A204.1 (cell line): Measurements from ENCODE around the gene PHKG2.
A peak's percentile ranks its signal among the peaks of the same experiment; 100 is the strongest.

Experiments used
- FAIRE-seq: peaks from 2 replicates; lab custom pipeline; 2012; peaks lifted over from hg19 to GRCh38; lab: Jason Lieb, UNC

The PHKG2 gene

GRCh38 chr16:30757316-30757715, 9.1 kb downstream of the PHKG2 start:
- FAIRE-seq = no peak

DNA sequence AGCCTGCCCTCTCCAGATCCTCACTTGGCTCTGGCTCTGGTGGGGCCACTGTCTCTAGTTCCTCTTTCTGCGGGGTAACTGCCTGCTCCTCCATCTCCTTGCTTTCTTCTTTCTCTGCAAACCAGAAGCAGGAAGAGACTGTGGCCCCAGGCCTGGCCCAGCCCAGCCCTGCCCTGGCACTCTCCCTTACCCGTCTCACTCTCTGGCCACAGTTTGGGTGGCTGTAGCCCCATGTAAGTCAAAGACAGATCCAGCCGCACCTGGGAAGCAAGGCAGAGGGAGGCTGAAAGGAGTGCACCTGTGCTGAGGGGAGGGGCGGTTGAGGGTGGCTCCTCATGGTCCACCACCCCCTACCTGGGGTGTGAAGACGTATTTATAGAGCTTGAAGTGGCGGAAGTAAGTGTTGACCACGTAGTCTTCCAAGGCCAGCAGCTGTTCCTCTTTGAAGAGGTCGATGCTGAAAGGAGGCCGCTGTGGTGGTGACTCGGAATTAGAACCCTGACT, 10.8 kb downstream of the PHKG2 start:
- FAIRE-seq = no peak

DNA sequence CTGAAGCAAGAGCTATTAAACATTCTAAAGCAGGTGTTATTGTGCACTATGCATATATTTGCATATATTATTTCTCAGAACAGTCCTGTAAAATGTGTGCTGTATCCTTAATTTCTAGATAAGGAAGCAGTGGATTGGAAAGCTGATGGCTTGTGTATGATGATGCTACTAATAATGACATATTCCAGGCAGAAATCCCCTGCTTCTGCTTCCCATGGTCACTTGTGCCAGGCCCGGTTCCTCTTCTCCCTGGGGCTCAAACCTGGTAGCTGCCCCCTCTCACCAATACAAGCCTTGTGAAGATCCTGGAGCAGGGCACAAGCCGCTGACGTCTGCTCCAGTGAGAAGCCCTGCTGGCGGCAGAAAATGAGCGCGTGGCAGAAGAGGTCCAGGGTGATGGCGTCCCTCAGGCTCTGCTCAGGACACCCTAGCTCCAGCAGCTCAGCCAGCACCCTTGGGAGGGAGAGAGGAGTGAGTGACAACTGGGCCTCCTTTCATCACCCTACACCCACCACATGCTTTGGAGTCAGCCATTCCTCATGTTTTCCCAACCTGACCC, 11.9 kb downstream of the PHKG2 start:
- no peak for FAIRE-seq

GRCh38 chr16:30760577-30761426, 12.6 kb downstream of the PHKG2 start:
- no peak for FAIRE-seq

- FAIRE-seq = no peak
Measured at GRCh38 chr16:30761427-30761927, 13.3 kb downstream of the PHKG2 start.

- FAIRE-seq = peak; percentile 98
Measured at GRCh38 chr16:30761928-30762902, 14.0 kb downstream of the PHKG2 start, which contains the start of the genes CFAP119 and RNF40. TSS of gene CFAP119 (minus strand) at chr16:30762062. CDS start at chr16:30761748, 314 bp downstream. TSS of gene RNF40 (plus strand) at chr16:30762322. CDS start at chr16:30762546, 224 bp downstream.

DNA sequence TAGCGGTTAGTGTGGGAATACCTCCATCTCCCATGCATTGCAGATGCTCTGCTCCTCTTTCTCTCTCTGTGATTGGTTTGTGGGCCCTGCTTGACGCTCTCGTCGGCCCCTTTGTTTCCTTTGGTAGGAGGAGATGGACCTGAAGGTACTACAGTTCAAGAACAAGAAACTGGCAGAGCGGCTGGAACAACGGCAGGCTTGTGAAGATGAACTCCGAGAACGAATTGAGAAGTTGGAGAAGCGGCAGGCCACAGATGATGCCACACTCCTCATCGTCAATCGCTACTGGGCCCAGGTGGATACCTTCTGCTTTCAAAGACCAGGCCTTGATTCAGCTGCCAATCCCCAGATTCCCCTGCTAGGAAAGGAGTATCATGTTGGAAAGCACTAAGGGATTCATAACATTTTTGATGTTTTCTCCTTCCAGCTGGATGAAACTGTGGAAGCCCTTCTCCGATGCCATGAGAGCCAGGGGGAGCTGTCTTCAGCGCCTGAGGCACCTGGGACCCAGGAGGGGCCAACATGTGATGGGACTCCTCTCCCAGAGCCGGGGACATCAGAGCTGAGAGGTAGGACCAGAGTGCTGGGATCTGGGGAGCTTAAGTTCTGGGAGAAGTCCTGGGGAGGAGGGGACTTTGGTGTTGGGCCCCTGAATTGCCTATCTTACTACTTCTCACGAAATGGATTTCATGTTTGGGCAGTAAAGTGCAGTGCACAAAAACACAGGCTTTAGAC, 14.9 kb downstream of the PHKG2 start:
- no peak for FAIRE-seq

- no peak for FAIRE-seq
Measured at GRCh38 chr16:30764086-30764485, 15.9 kb downstream of the PHKG2 start.

GRCh38 chr16:30764816-30765465, 16.7 kb downstream of the PHKG2 start:
- no peak for FAIRE-seq

GRCh38 chr16:30766206-30766932, 18.1 kb downstream of the PHKG2 start:
- FAIRE-seq = no peak

- FAIRE-seq = no peak
Measured at GRCh38 chr16:30766933-30767284, 18.7 kb downstream of the PHKG2 start.

- FAIRE-seq = no peak
Measured at GRCh38 chr16:30767767-30768465, 19.7 kb downstream of the PHKG2 start.

GRCh38 chr16:30768583-30769181, 20.5 kb downstream of the PHKG2 start:
- FAIRE-seq = no peak

GRCh38 chr16:30769379-30770089, 21.3 kb downstream of the PHKG2 start:
- FAIRE-seq = no peak

DNA sequence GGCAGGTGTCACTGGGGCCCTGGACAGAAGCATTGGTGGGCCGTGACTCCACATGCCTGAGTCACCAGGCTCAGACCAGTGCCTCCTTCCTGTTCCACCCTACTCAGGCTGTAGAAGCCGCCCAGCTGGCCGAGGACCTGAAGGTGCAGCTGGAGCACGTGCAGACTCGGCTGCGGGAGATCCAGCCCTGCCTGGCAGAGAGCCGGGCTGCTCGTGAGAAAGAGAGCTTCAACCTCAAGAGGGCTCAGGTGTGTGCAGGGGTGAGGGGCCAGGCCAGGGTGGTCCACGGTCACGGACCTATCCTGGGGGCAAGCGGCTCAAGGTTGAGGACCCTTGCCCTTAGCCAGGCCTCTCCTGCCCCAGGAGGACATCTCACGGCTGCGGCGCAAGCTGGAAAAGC, 23.5 kb downstream of the PHKG2 start:
- FAIRE-seq = no peak

DNA sequence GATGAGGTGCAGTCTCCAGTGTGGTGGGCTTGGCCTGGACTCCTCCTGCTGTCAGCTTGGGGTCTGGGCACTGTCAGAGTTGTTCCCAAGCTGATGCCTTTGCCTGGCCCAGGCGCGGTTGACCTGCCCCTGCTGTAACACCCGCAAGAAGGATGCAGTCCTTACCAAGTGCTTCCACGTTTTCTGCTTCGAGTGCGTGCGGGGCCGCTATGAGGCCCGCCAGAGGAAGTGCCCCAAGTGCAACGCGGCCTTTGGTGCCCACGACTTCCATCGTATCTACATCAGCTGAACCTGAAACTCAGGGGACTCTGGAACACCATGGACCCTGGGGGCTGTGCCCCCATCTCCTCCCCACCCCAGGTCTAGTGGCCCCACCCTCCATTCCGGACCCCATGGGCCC, 25.6 kb downstream of the PHKG2 start:
- FAIRE-seq = no peak

DNA sequence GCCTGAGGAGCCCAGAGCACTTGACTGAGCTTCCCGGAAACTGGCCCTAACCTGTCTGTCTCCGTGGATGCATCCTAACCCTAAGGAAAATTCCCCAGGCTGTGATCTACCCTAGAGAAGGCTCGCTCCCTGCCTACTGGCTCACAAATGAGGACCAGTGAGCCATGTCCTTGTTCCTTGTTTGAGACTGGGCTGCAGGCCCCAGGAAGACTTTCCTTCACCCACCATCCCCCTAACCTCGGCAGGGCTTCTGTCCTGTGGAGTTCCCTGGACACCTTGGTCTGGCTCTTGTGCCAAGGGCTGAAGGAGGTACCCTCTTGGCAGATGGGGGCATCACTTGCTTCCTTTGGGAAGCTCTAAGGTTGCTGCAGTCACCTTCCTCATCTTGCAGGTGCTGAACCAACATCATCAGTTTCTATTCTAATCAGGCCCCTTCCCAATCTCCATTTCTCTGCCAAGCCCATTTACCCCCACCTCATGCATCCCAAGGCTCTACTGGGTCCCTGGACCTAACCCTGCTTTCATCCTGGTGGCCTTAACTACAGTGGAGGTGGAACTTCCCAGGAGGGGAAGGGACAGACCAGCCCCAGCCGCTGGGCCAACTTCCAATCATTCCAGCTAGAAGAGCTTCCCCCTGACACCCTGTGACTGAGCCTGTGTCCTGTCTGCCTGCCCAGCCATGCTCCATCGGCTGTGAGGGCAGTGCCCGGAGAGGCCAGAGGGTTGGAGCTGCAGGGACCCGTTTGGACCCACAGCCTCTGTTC, 26.3 kb downstream of the PHKG2 start:
- no peak for FAIRE-seq

- FAIRE-seq = no peak
Measured at GRCh38 chr16:30775131-30775391, 26.8 kb downstream of the PHKG2 start.
